CD4-positive, alpha-beta memory T cell (primary cell): ENCODE results near the gene ZMYND8. TPM values are rescaled to one million over a fixed set of nuclear protein-coding genes. Genes with fewer than 3 reads are reported as not detected.
"Not testable (repeated sequence)": the region's sequence is repeated elsewhere in the genome, so short reads cannot be mapped to it uniquely, and the experiment has no call there.

Experiments
- CTCF ChIA-PET: fragments of 350-600 bp; sonication (Branson Sonifier 250); formaldehyde crosslinking; loops from one replicate; lab custom pipeline; 2021; ENCODE audit warnings: inconsistent platforms; ENCODE audit not compliant: partially characterized antibody; lab: Charles Lee
- POLR2A ChIA-PET: fragments of 350-600 bp; sonication (Branson Sonifier 250); formaldehyde crosslinking; loops from one replicate; lab custom pipeline; 2021; ENCODE audit not compliant: partially characterized antibody; lab: Charles Lee
- DNase-seq, 5 donors: peaks; one replicate each; pipeline versions ENCODE4 v3.0.0 to v3.0.0-alpha.2; 2020 to 2022; ENCODE audit warnings: mixed read lengths in 1 of 5
- H3K27ac ChIP-seq: one replicate; pipeline ENCODE4 v1.7.0; 2013; ENCODE audit warnings: low read depth, low read length
- H3K27me3 ChIP-seq: 2 replicates; pipeline ENCODE4 v1.7.0; 2013; ENCODE audit warnings: mild to moderate bottlenecking, low read length, moderate library complexity; ENCODE audit not compliant: insufficient read depth
- H3K36me3 ChIP-seq: 2 replicates; pipeline ENCODE4 v1.7.0; 2013; ENCODE audit warnings: mild to moderate bottlenecking, low read length, moderate library complexity; ENCODE audit not compliant: insufficient read depth
- H3K4me1 ChIP-seq: 2 replicates; pipeline ENCODE4 v1.7.0; 2013; ENCODE audit warnings: mild to moderate bottlenecking, low read length, moderate library complexity; ENCODE audit not compliant: insufficient read depth
- H3K4me3 ChIP-seq, 2 donors: one replicate each; pipeline ENCODE4 v1.7.0; 2013; ENCODE audit warnings: low read length in 2 of 2, mild to moderate bottlenecking in 1 of 2
- H3K9me3 ChIP-seq, 2 donors: one replicate each; pipeline ENCODE4 v1.7.0; 2013; ENCODE audit warnings: low read length in 2 of 2, control low read depth in 1 of 2; ENCODE audit not compliant: control insufficient read depth in 1 of 2
- H3K27ac Mint-ChIP-seq, 7 donors: one replicate each; pipeline ENCODE4 v1.8.0; 2020 to 2021; ENCODE audit warnings: mixed read lengths in 7 of 7, mild to moderate bottlenecking in 6 of 7, inconsistent platforms in 3 of 7, moderate library complexity in 3 of 7
- H3K27me3 Mint-ChIP-seq, 2 donors: one replicate each; pipeline ENCODE4 v1.8.0; 2020 to 2021; ENCODE audit warnings: mixed read lengths in 2 of 2
- H3K36me3 Mint-ChIP-seq, 2 donors: one replicate each; pipeline ENCODE4 v1.8.0; 2020 to 2021; ENCODE audit warnings: mixed read lengths in 2 of 2, inconsistent platforms in 1 of 2, mild to moderate bottlenecking in 1 of 2
- H3K4me1 Mint-ChIP-seq, 4 donors: one replicate each; pipeline ENCODE4 v1.8.0; 2020 to 2021; ENCODE audit warnings: mixed read lengths in 4 of 4, mild to moderate bottlenecking in 1 of 4
- H3K4me3 Mint-ChIP-seq, 8 donors: one replicate each; pipeline ENCODE4 v1.8.0; 2020 to 2021; ENCODE audit warnings: mixed read lengths in 8 of 8, mild to moderate bottlenecking in 7 of 8, moderate library complexity in 6 of 8, inconsistent platforms in 3 of 8
- H3K9me3 Mint-ChIP-seq, 8 donors: one replicate each; pipeline ENCODE4 v1.8.0; 2020 to 2021; ENCODE audit warnings: mixed read lengths in 8 of 8, mild to moderate bottlenecking in 5 of 8, inconsistent platforms in 3 of 8, moderate library complexity in 1 of 8
- intact Hi-C: fragments of 100-400 bp; cut with micrococcal nuclease; formaldehyde crosslinking; loops from one replicate; pipeline ENCODE4 v1.15.1; 2023
- polyA plus RNA-seq, 2 donors: library from polyadenylated mRNA; unstranded; fragments of 300-500 nt; fragmentation: Illumina TruSeq; gene quantifications; one replicate each; pipeline ENCODE4 v1.2.3, GENCODE V29; 2021
- total RNA-seq, 2 experiments: library from RNA; stranded (reverse); gene quantifications; one replicate each; pipeline ENCODE4 v1.2.3, GENCODE V29; 2021

The ZMYND8 gene
- total and polyA plus RNA-seq, 4 experiments from 2014 or later, result 3.5 to 48.5 (median 33.9) TPM

DNA sequence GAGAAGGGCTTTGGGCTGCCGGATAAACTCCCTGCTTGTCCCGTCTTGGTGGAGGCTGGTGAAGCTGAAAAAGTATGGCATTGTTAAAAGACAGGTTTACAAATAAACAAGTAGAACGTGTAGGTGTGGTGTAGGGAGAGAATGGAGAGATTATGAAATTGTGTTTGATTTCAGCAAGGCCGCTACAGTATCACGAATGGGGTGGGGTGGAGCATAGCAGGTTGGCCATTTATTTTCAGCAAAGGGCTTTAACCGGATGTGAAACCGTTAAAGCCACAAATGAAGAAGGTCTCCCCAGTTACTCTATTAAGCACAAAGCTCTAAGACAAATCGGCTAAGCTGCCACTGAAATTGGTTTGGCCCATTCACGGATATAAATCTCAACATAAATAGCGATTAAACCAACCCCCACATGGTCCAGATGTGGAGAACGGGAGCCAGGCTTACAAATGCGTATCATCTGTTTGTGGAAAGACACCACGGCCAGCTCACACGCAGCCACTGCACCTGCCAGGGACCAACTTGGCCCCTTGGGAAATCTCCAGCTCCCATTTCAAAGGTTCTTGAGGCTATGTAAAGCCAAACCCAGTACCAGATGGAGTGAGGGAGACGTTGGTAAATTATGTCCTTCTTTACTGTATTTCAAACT lies 94.0 kb downstream of the ZMYND8 start:
- Mint-ChIP-seq H3K27ac (peak overlapping the region in 1 of 7 donors; percentile 19), H3K4me3 (no peak overlapping the region), H3K36me3 (peaks cover 47 to 63% of the 10 kb centered on the region in 2 donors), H3K9me3 (no peaks in the 10 kb centered on the region), H3K27me3 (no peaks in the 10 kb centered on the region), H3K4me1 (peaks cover 5 to 22% (median 17%) of the 10 kb centered on the region in 4 donors)
- Histone ChIP-seq H3K4me1 (no peaks in the 10 kb centered on the region), H3K27ac (no peak overlapping the region), H3K27me3 (no peaks in the 10 kb centered on the region), H3K9me3 (no peaks in the 10 kb centered on the region), H3K36me3 (peaks cover 18% of the 10 kb centered on the region), H3K4me3 (no peak overlapping the region)
- ChIA-PET POLR2A (no interaction called here), CTCF (interaction anchor here (1.9 to 3.5 kb wide), 3 partner anchors 9 to 121 kb away, joined by 8 to 15 read pairs (median 8); no protein-coding TSS in a partner anchor)
- DNase-seq, result no peak
- intact Hi-C loops, result no loop called here

DNA sequence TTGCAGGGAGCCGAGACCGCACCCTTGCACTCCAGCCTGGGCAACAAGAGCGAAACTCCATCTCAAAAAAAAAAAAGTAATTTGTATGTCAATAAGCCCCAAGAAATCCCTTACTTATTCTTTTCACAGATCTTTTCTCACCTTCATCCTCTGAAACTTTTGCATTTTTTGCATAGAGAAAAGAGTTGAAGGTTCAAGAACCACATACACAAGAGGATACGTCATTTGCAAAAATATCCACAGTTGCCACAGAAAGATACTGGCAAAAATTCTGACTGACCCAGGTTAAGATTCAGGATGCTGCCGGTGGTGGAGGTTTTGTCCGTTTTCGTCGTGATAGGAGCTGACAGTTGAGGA lies 94.5 kb downstream of the ZMYND8 start:
- peaks cover 5 to 26% (median 16%) of the 10 kb centered on the region in 4 donors for H3K4me1 Mint-ChIP-seq
- H3K9me3 Mint-ChIP-seq, result no peaks in the 10 kb centered on the region
- Histone ChIP-seq H3K27ac (no peak overlapping the region), H3K4me3 (no peak overlapping the region), H3K36me3 (peaks cover 16% of the 10 kb centered on the region), H3K4me1 (no peaks in the 10 kb centered on the region), H3K27me3 (no peaks in the 10 kb centered on the region), H3K9me3 (no peaks in the 10 kb centered on the region)
- DNase-seq, result no peak
- no peaks in the 10 kb centered on the region for H3K27me3 Mint-ChIP-seq
- H3K4me3 Mint-ChIP-seq, result no peak overlapping the region
- H3K27ac Mint-ChIP-seq, result peak overlapping the region in 1 of 7 donors; percentile 19
- H3K36me3 Mint-ChIP-seq, result peaks cover 42 to 63% of the 10 kb centered on the region in 2 donors
- ChIA-PET CTCF (interaction anchor here (3.5 kb wide), 1 partner anchor 122 kb away, joined by 15 read pairs; no protein-coding TSS in a partner anchor), POLR2A (no interaction called here)
- intact Hi-C loops, result no loop called here

DNA sequence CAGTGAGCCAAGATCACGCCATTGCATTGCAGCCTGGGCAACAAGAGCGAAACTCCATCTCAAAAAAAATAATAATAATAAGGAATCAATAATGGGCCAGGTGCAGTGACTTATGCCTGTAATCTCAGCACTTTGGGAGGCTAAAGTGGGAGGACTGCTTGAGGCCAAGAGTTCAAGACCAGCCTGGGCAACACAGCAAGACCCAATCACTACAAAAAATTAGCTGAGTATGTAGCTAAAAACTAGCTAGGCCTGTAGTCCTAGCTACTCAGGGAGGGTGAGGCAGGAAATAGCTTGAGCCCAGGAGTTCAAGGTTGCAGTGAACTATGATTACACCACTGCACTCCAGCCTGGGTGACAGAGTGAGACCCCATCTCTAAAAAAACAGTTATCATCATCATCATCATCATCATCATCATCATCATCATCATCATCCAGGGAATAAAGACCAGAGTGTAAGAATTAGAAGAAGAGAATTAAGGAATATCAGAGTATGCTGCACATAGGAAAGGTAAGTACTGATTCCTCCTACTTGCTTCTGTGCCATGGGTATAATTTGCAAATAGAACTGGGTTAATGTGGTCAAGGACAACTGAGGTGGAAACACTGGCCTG lies 95.2 kb downstream of the ZMYND8 start:
- intact Hi-C loops, H3K4me1 ChIP-seq, H3K9me3 ChIP-seq, H3K4me3 ChIP-seq, H3K4me3 Mint-ChIP-seq, H3K27me3 Mint-ChIP-seq, POLR2A ChIA-PET, H3K27ac ChIP-seq, H3K9me3 Mint-ChIP-seq, H3K27me3 ChIP-seq, DNase-seq: not testable (repeated sequence)
- Mint-ChIP-seq H3K4me1 (peaks cover 5 to 22% (median 10%) of the 10 kb centered on the region in 4 donors), H3K27ac (peak overlapping the region in 2 of 7 donors; percentile 8 to 13), H3K36me3 (peaks cover 39 to 62% of the 10 kb centered on the region in 2 donors)
- H3K36me3 ChIP-seq, result peaks cover 12% of the 10 kb centered on the region
- CTCF ChIA-PET, result interaction anchor here (1.0 to 3.5 kb wide), 2 partner anchors 11 to 122 kb away, joined by 4 to 15 read pairs; no protein-coding TSS in a partner anchor

DNA sequence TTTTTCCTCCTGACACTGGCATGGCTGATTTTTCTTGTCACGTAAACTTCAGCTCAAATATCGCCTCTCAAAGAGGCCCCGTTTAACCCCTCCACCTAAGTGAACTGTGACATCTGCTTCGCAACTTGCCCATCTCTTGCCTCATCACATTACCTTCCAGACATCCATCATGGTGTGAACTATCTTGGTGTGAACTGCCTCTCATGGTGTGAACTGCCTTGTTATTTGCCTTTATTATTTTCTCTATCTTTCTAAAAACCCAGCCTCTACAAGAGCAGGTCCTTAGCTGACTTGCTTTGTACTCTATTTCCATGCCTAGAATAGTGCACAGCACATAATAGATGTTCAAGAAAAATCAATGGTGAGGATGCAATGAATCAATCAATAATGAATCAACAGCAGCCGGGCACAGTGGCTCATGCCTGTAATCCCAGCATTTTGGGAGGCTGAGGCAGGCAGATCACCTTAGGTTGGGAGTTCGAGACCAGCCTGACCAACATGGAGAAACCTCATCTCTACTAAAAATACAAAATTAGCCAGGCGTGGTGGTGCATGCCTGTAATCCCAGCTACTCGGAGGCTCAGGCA lies 95.9 kb downstream of the ZMYND8 start:
- H3K9me3 Mint-ChIP-seq, H3K27me3 ChIP-seq, H3K9me3 ChIP-seq, H3K27me3 Mint-ChIP-seq, H3K27ac ChIP-seq, intact Hi-C loops, H3K4me1 ChIP-seq, H3K4me3 Mint-ChIP-seq, POLR2A ChIA-PET, H3K4me3 ChIP-seq, DNase-seq: not testable (repeated sequence)
- peaks cover 5 to 20% (median 10%) of the 10 kb centered on the region in 4 donors for H3K4me1 Mint-ChIP-seq
- H3K36me3 Mint-ChIP-seq, result peaks cover 39 to 62% of the 10 kb centered on the region in 2 donors
- peaks cover 12% of the 10 kb centered on the region for H3K36me3 ChIP-seq
- H3K27ac Mint-ChIP-seq, result peak overlapping the region in 4 of 7 donors; percentile 2 to 59 (median 46)
- CTCF ChIA-PET, result interaction anchor here (1.0 to 3.5 kb wide), 2 partner anchors 12 to 123 kb away, joined by 4 to 15 read pairs; no protein-coding TSS in a partner anchor

DNA sequence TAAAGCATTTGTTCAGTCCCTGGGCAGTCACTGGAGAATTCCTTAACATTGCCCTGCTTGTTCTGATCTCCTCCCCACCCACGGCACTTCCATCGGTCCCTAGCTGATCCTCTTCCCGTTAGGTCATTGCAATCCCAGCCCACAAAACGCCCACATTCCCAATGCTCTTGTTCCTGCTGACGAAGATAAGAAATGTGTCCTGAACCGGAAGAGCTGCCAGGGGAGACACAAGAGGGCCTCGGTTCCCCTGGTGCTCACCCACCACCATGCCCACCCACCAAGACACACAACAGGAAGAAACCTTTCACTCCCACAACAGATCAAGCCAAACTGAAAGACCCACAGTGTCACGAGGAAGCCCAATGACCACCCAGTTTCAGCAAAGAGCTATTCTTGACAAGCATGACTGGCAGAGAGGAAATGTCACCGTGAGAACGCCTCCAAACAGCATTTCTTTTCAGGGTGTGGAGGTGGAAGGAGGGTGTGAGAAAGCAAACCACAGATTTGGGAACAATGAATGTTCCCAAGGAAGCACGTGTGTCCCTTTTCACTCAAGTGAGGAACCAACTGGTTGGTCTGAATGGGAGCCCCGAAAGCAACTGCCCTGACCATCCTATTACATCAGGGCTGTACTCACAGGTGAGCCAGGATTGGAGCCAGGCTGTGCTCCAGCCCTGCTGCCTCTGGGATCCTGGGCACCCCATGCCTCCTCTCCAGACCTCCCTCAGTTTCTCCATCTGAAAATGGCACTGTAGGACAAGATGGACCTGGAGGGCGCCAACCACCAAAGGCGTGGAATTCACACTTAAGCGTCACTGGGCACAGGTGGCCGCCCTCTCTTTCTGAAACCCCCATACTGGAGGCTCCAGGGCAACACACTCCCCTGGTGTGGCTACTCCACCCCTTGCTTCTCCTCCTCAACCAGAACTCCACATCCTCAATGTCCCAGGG lies 97.5 kb downstream of the ZMYND8 start:
- peak overlapping the region in 6 of 7 donors; percentile 28 to 89 (median 56) for H3K27ac Mint-ChIP-seq
- H3K9me3 Mint-ChIP-seq, result no peaks in the 10 kb centered on the region
- Histone ChIP-seq H3K27me3 (no peaks in the 10 kb centered on the region), H3K4me1 (no peaks in the 10 kb centered on the region), H3K36me3 (peaks cover 18% of the 10 kb centered on the region), H3K4me3 (no peak overlapping the region), H3K27ac (no peak overlapping the region), H3K9me3 (no peaks in the 10 kb centered on the region)
- DNase-seq, result no peak
- peaks cover 42 to 66% of the 10 kb centered on the region in 2 donors for H3K36me3 Mint-ChIP-seq
- intact Hi-C loops, result no loop called here
- H3K4me1 Mint-ChIP-seq, result peaks cover 5 to 20% (median 11%) of the 10 kb centered on the region in 4 donors
- H3K4me3 Mint-ChIP-seq, result no peak overlapping the region
- POLR2A ChIA-PET, result no interaction called here
- no peaks in the 10 kb centered on the region for H3K27me3 Mint-ChIP-seq
- CTCF ChIA-PET, result interaction anchor here (0.9 to 1.8 kb wide), 4 partner anchors 12 to 125 kb away, joined by 3 to 11 read pairs (median 4); no protein-coding TSS in a partner anchor

DNA sequence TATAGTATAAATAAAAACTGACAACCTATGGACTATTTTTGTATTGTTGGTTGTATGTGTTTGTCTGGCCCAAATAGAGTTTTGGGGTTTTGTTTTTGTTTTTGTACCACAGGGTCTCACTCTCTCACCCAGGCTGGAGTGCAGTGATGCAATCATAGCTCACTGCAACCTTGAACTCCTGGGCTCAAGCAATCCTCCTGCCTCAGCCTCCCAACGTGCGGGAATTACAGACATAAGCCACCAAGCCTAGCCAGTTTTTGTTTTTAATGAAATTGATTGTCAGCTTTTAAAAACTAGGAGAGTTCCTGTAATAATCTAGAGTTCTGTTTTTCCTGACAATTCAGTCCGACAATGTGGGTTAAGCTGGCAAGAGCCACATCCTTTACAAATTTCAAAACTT lies 98.7 kb downstream of the ZMYND8 start:
- Mint-ChIP-seq H3K4me1 (peaks cover 5 to 20% (median 13%) of the 10 kb centered on the region in 4 donors), H3K4me3 (no peak overlapping the region), H3K9me3 (no peaks in the 10 kb centered on the region), H3K27me3 (no peaks in the 10 kb centered on the region), H3K27ac (peak overlapping the region in 3 of 7 donors; percentile 3 to 78 (median 65)), H3K36me3 (peaks cover 47 to 69% of the 10 kb centered on the region in 2 donors)
- POLR2A ChIA-PET, result no interaction called here
- Histone ChIP-seq H3K9me3 (no peaks in the 10 kb centered on the region), H3K27ac (no peak overlapping the region), H3K4me1 (no peaks in the 10 kb centered on the region), H3K27me3 (no peaks in the 10 kb centered on the region), H3K4me3 (no peak overlapping the region), H3K36me3 (peaks cover 23% of the 10 kb centered on the region)
- intact Hi-C loops, result no loop called here
- no peak for DNase-seq
- CTCF ChIA-PET, result interaction anchor here (0.6 to 1.8 kb wide), 3 partner anchors 11 to 15 kb away, joined by 3 to 11 read pairs (median 5); no protein-coding TSS in a partner anchor
